Measurements from ENCODE around the gene KCNS3.
A peak's percentile ranks its signal among the peaks of the same experiment; 100 is the strongest.
"Not testable (repeated sequence)": the region's sequence is repeated elsewhere in the genome, so short reads cannot be mapped to it uniquely, and the experiment has no call there.

KCNS3 gene

GRCh38 chr2:17962876-17963275 lies 84.4 kb downstream of the KCNS3 start:
- in situ Hi-C loops (cut with HindIII; ENCODE audit: low pct_ligation_motif_present, low sequenced_read_pairs), result no loop called here
- no peak overlapping the region for H3K4me3 ChIP-seq (ENCODE audit: low read depth, low read length)
- no peak for TF ChIP-seq CTCF (IDR thresholded peaks at IDR 0.05; ENCODE audit: low read depth, low read length, missing control alignments)
- no peak overlapping the region for H3K27ac ChIP-seq
- H3K36me3 ChIP-seq (replicated peaks), result no peaks in the 10 kb centered on the region
- H3K27me3 ChIP-seq (replicated peaks), result no peaks in the 10 kb centered on the region
- peak; percentile 7 for DNase-seq

GRCh38 chr2:17963571-17963970 lies 85.1 kb downstream of the KCNS3 start:
- H3K36me3 ChIP-seq (replicated peaks); H3K27ac ChIP-seq; DNase-seq; in situ Hi-C loops (cut with HindIII; ENCODE audit: low pct_ligation_motif_present, low sequenced_read_pairs); H3K27me3 ChIP-seq (replicated peaks); H3K4me3 ChIP-seq (ENCODE audit: low read depth, low read length): not testable (repeated sequence)

- no peak overlapping the region for H3K27ac ChIP-seq
- no peak for TF ChIP-seq CTCF (IDR thresholded peaks at IDR 0.05; ENCODE audit: low read depth, low read length, missing control alignments)
- no peaks in the 10 kb centered on the region for H3K27me3 ChIP-seq (replicated peaks)
- H3K4me3 ChIP-seq (ENCODE audit: low read depth, low read length), result no peak overlapping the region
- in situ Hi-C loops (cut with HindIII; ENCODE audit: low pct_ligation_motif_present, low sequenced_read_pairs), result no loop called here
- no peaks in the 10 kb centered on the region for H3K36me3 ChIP-seq (replicated peaks)
- DNase-seq, result no peak
These were observed 86.7 kb downstream of the KCNS3 start for GRCh38 chr2:17965196-17965595.

DNA sequence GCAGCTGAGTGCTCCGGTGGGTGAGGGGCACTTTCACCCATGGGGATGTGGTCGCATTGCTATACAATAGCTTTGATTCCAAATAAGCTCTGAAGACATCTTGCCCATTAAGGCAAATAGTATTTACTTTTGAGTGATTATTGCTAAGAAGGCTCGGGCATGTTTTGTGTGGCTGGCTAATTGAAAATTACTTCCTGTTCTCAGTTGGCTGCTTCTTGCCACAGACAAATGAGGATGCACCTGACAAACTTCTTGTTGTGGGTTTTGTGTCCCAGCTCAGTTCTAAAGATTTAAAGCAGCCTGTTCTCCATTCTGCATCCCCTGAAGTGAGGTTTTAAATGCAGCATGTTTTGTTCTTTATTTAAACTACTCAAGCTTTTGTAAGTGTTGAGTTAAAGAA lies 88.3 kb downstream of the KCNS3 start:
- H3K27ac ChIP-seq, result no peak overlapping the region
- no peaks in the 10 kb centered on the region for H3K36me3 ChIP-seq (replicated peaks)
- DNase-seq, result no peak
- in situ Hi-C loops (cut with HindIII; ENCODE audit: low pct_ligation_motif_present, low sequenced_read_pairs), result no loop called here
- no peak overlapping the region for H3K4me3 ChIP-seq (ENCODE audit: low read depth, low read length)
- no peak for TF ChIP-seq CTCF (IDR thresholded peaks at IDR 0.05; ENCODE audit: low read depth, low read length, missing control alignments)
- no peaks in the 10 kb centered on the region for H3K27me3 ChIP-seq (replicated peaks)

DNA sequence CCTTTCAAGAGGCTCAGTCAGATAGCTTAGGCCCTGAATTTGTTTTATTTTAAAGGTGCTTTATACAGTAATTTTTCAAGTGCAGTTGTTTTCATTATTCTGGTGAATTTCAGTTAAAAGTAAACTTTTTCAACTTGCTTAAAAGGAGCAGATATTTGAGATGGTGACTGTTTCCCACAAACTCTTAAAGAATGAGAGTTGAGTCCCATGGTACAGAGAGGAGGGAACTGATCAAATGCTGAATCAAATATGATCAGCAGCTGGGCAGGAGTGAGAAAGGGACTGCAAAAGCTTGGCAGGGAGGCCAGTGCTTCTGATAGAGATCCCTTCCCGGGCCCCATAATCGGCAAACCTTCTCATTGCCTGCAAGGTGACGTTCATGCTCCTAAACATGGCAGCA lies 91.2 kb downstream of the KCNS3 start:
- Histone ChIP-seq H3K27me3 (replicated peaks) (no peaks in the 10 kb centered on the region), H3K27ac (no peak overlapping the region), H3K4me3 (ENCODE audit: low read depth, low read length) (no peak overlapping the region), H3K36me3 (replicated peaks) (no peaks in the 10 kb centered on the region)
- TF ChIP-seq CTCF (IDR thresholded peaks at IDR 0.05; ENCODE audit: low read depth, low read length, missing control alignments), result no peak
- in situ Hi-C loops (cut with HindIII; ENCODE audit: low pct_ligation_motif_present, low sequenced_read_pairs), result no loop called here
- peak; percentile 6 for DNase-seq

DNA sequence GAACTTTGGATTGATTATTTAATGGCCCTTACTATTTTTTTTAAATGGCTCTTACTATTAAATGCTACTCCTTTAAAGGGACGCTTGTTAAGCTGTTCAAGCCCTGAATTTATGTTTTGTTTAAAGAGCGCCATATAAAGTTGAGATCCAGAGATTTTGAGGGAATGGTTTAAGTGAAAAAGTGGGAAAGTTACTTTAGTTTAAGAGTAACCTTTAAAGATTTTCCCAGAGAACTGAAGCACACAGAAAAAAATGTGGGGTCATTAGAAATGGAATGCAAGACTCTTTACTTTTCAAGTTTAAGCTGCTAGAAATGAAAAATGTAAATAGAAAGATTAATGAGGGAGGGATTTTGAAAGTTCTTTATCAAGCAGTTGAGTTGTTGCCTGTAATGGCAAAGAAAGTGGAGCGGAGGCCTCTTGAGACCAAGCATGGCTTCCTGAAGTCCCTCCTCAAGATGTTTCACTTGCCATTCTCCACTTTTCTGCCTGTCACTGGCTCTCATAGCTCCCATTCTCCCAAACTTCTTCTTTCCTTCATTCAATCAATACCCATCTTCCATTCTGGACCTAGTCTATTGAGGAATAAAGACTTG lies 93.2 kb downstream of the KCNS3 start:
- no peak overlapping the region for H3K27ac ChIP-seq
- DNase-seq, result no peak
- no peaks in the 10 kb centered on the region for H3K36me3 ChIP-seq (replicated peaks)
- H3K27me3 ChIP-seq (replicated peaks), result no peaks in the 10 kb centered on the region
- H3K4me3 ChIP-seq (ENCODE audit: low read depth, low read length), result no peak overlapping the region
- in situ Hi-C loops (cut with HindIII; ENCODE audit: low pct_ligation_motif_present, low sequenced_read_pairs), result no loop called here
- TF ChIP-seq CTCF (IDR thresholded peaks at IDR 0.05; ENCODE audit: low read depth, low read length, missing control alignments), result no peak

Data from brain microvascular endothelial cell (primary cell).